ENCODE measurements around the gene JADE1.

The JADE1 gene

GRCh38 chr4:128809477-128810330, at the start of gene JADE1:
Gene JADE1 (plus strand): TSS chr4:128809700. CDS start chr4:128831759, 22,059 bp downstream.
- TF ChIP-seq CTCF (IDR thresholded peaks at IDR 0.05; ENCODE audit: low read depth, low read length): peak; percentile 62
- H3K4me3 ChIP-seq (replicated peaks in 1 of 2; ENCODE audit: low read depth in 2 of 2, low read length in 2 of 2): peak within 1 kb of the TSS; percentile 82 to 83
- peak; percentile 96 to 97 for DNase-seq (ENCODE audit: low read depth in 2 of 2)

GRCh38 chr4:128766781-128767180, 42.7 kb upstream of the JADE1 start:
- no peak overlapping the region for H3K4me3 ChIP-seq (replicated peaks in 1 of 2; ENCODE audit: low read depth in 2 of 2, low read length in 2 of 2)
- no peak for DNase-seq (ENCODE audit: low read depth in 2 of 2)
- TF ChIP-seq CTCF (IDR thresholded peaks at IDR 0.05; ENCODE audit: low read depth, low read length): no peak

- no peak overlapping the region for H3K4me3 ChIP-seq (replicated peaks in 1 of 2; ENCODE audit: low read depth in 2 of 2, low read length in 2 of 2)
- DNase-seq (ENCODE audit: low read depth in 2 of 2): peak; percentile 33 to 52
- no peak for TF ChIP-seq CTCF (IDR thresholded peaks at IDR 0.05; ENCODE audit: low read depth, low read length)
Measured at GRCh38 chr4:128768373-128768996, 41.0 kb upstream of the JADE1 start.

- TF ChIP-seq CTCF (IDR thresholded peaks at IDR 0.05; ENCODE audit: low read depth, low read length): no peak
- DNase-seq (ENCODE audit: low read depth in 2 of 2): no peak
- H3K4me3 ChIP-seq (replicated peaks in 1 of 2; ENCODE audit: low read depth in 2 of 2, low read length in 2 of 2): no peak overlapping the region
Measured at GRCh38 chr4:128769011-128769410, 40.5 kb upstream of the JADE1 start.

- TF ChIP-seq CTCF (IDR thresholded peaks at IDR 0.05; ENCODE audit: low read depth, low read length): no peak
- H3K4me3 ChIP-seq (replicated peaks in 1 of 2; ENCODE audit: low read depth in 2 of 2, low read length in 2 of 2): no peak overlapping the region
- peak in 1 of 2 donors; percentile 49 for DNase-seq (ENCODE audit: low read depth in 2 of 2)
Measured at GRCh38 chr4:128770807-128771206, 38.7 kb upstream of the JADE1 start.

- no peak for DNase-seq (ENCODE audit: low read depth in 2 of 2)
- H3K4me3 ChIP-seq (replicated peaks in 1 of 2; ENCODE audit: low read depth in 2 of 2, low read length in 2 of 2): no peak overlapping the region
- TF ChIP-seq CTCF (IDR thresholded peaks at IDR 0.05; ENCODE audit: low read depth, low read length): no peak
Measured at GRCh38 chr4:128775477-128775876, 34.0 kb upstream of the JADE1 start.
